Suprapubic skin (tissue), 4 donors: Measurements from ENCODE around the gene PAOX. TPM values are rescaled to one million over a fixed set of nuclear protein-coding genes. Genes with fewer than 3 reads are reported as not detected.

Experiments used
- DNase-seq, 2 donors: peaks; one replicate each; pipeline ENCODE4 v3.0.0-alpha.2; 2019; ENCODE audit warnings: low spot score in 2 of 2
- H3K27ac ChIP-seq: fragments of 200-600 bp; sonication (generic); one replicate; pipeline ENCODE4 v1.5.1; 2019
- H3K27me3 ChIP-seq: fragments of 200-600 bp; sonication (generic); one replicate; pipeline ENCODE4 v1.5.1; 2019
- H3K36me3 ChIP-seq: fragments of 200-600 bp; sonication (generic); one replicate; pipeline ENCODE4 v1.5.1; 2019
- H3K4me1 ChIP-seq: fragments of 200-600 bp; sonication (generic); one replicate; pipeline ENCODE4 v1.5.1; 2019
- H3K4me3 ChIP-seq: fragments of 200-600 bp; sonication (generic); one replicate; pipeline ENCODE4 v1.5.1; 2019; ENCODE audit warnings: mild to moderate bottlenecking
- H3K9me3 ChIP-seq: fragments of 200-600 bp; sonication (generic); one replicate; pipeline ENCODE4 v1.5.1; 2019
- CTCF ChIP-seq, 2 donors: fragments of 200-600 bp in 1 of 2; fragments of 450-650 bp in 1 of 2; sonication (generic) in 1 of 2; IDR thresholded peaks; one replicate each; pipeline ENCODE4 v1.5.1; 2016 to 2019; ENCODE audit warnings: antibody characterized with exemption in 2 of 2, mild to moderate bottlenecking in 1 of 2, moderate library complexity in 1 of 2
- EP300 ChIP-seq: sonication (generic); formaldehyde crosslinking; IDR thresholded peaks from one replicate; pipeline ENCODE4 v1.6.1; 2017; ENCODE audit warnings: antibody characterized with exemption
- POLR2A ChIP-seq, 2 donors: fragments of 450-650 bp; IDR thresholded peaks; one replicate each; pipeline ENCODE4 v1.6.1; 2017; ENCODE audit warnings: antibody characterized with exemption in 2 of 2, mild to moderate bottlenecking in 2 of 2, moderate library complexity in 2 of 2
- POLR2AphosphoS5 ChIP-seq, 3 donors: sonication (generic); formaldehyde crosslinking; IDR thresholded peaks; one replicate each; pipeline ENCODE4 v1.6.1; 2017; ENCODE audit warnings: antibody characterized with exemption in 3 of 3
- WGBS: methylation state at CpG from one replicate; pipeline ENCODE4 v1.1.5; 2018; 5-methylcytosine and 5-hydroxymethylcytosine counted together
- total RNA-seq, 4 donors: library from RNA; depleted of rRNA; stranded (reverse); fragments of >200 nt; gene quantifications; one replicate each; pipeline ENCODE4 v1.1.0, GENCODE V29; 2016

PAOX gene
- total RNA-seq, 4 donors from 2014 or later = 7.8 to 23.4 (median 14.3) TPM

GRCh38 chr10:133359972-133360610, 19.0 kb upstream of the PAOX start:
- H3K4me3 ChIP-seq = no peak overlapping the region
- H3K27ac ChIP-seq = no peak overlapping the region
- H3K27me3 ChIP-seq = no peaks in the 10 kb centered on the region
- peaks cover 37% of the 10 kb centered on the region for H3K4me1 ChIP-seq
- H3K9me3 ChIP-seq = no peaks in the 10 kb centered on the region
- peaks cover 27% of the 10 kb centered on the region for H3K36me3 ChIP-seq
- WGBS = 66% methylated on average over 17 of the region's 17 CpGs
- TF ChIP-seq CTCF (IDR thresholded peaks at IDR 0.05) = no peak
- TF ChIP-seq POLR2A (IDR thresholded peaks at IDR 0.05) = no peak
- no peak for TF ChIP-seq EP300
- TF ChIP-seq POLR2AphosphoS5 (IDR thresholded peaks at IDR 0.05) = no peak
- no peak for DNase-seq

- WGBS = 91% methylated on average over 5 of the region's 5 CpGs
- peaks cover 38% of the 10 kb centered on the region for H3K36me3 ChIP-seq
- H3K9me3 ChIP-seq = no peaks in the 10 kb centered on the region
- H3K4me1 ChIP-seq = peaks cover 36% of the 10 kb centered on the region
- no peaks in the 10 kb centered on the region for H3K27me3 ChIP-seq
- DNase-seq = no peak
- H3K4me3 ChIP-seq = no peak overlapping the region
- H3K27ac ChIP-seq = no peak overlapping the region
- TF ChIP-seq POLR2AphosphoS5 (IDR thresholded peaks at IDR 0.05) (no peak), EP300 (no peak), CTCF (IDR thresholded peaks at IDR 0.05) (no peak), POLR2A (IDR thresholded peaks at IDR 0.05) (no peak)
Observed at GRCh38 chr10:133361227-133361626, 17.8 kb upstream of the PAOX start.

GRCh38 chr10:133361773-133362441, 17.2 kb upstream of the PAOX start:
- DNase-seq = peak in 1 of 2 donors; percentile 48
- H3K27ac ChIP-seq = no peak overlapping the region
- H3K27me3 ChIP-seq = no peaks in the 10 kb centered on the region
- TF ChIP-seq POLR2AphosphoS5 (IDR thresholded peaks at IDR 0.05) (no peak), EP300 (no peak), CTCF (IDR thresholded peaks at IDR 0.05) (no peak), POLR2A (IDR thresholded peaks at IDR 0.05) (no peak)
- H3K36me3 ChIP-seq = peaks cover 45% of the 10 kb centered on the region
- no peak overlapping the region for H3K4me3 ChIP-seq
- peaks cover 29% of the 10 kb centered on the region for H3K4me1 ChIP-seq
- H3K9me3 ChIP-seq = no peaks in the 10 kb centered on the region
- WGBS = 82% methylated on average over 18 of the region's 18 CpGs

- H3K36me3 ChIP-seq = peaks cover 48% of the 10 kb centered on the region
Observed at GRCh38 chr10:133362846-133363245, 16.2 kb upstream of the PAOX start.

More at GRCh38 chr10:133362846-133363245, 16.2 kb upstream of the PAOX start:
- Histone ChIP-seq H3K4me1 (peaks cover 20% of the 10 kb centered on the region), H3K27me3 (no peaks in the 10 kb centered on the region), H3K4me3 (no peak overlapping the region), H3K27ac (no peak overlapping the region), H3K9me3 (no peaks in the 10 kb centered on the region)
- DNase-seq = peak in 1 of 2 donors; percentile 52
- TF ChIP-seq POLR2A (IDR thresholded peaks at IDR 0.05) = no peak
- TF ChIP-seq EP300 = no peak
- no peak for TF ChIP-seq POLR2AphosphoS5 (IDR thresholded peaks at IDR 0.05)
- no peak for TF ChIP-seq CTCF (IDR thresholded peaks at IDR 0.05)
- WGBS = 97% methylated on average over 10 of the region's 13 CpGs
